Choroid plexus epithelial cell (primary cell): ENCODE measurements around the gene MGMT.

ENCODE experiments used
- DNase-seq: peaks from one replicate; pipeline ENCODE4 v3.0.0-alpha.2; 2010; ENCODE audit warnings: low read depth
- H3K4me3 ChIP-seq: 2 replicates; pipeline ENCODE4 v1.5.1; 2011; ENCODE audit warnings: low read depth, mild to moderate bottlenecking, control low read depth, low read length, moderate library complexity
- TF ChIP-seq, protein P1 (sequence below): conservative IDR thresholded peaks from 2 replicates; pipeline ENCODE4 v1.5.1; 2011; ENCODE audit warnings: low read depth, mild to moderate bottlenecking, control low read depth, inconsistent platforms, low read length, moderate library complexity

Gene MGMT

DNA sequence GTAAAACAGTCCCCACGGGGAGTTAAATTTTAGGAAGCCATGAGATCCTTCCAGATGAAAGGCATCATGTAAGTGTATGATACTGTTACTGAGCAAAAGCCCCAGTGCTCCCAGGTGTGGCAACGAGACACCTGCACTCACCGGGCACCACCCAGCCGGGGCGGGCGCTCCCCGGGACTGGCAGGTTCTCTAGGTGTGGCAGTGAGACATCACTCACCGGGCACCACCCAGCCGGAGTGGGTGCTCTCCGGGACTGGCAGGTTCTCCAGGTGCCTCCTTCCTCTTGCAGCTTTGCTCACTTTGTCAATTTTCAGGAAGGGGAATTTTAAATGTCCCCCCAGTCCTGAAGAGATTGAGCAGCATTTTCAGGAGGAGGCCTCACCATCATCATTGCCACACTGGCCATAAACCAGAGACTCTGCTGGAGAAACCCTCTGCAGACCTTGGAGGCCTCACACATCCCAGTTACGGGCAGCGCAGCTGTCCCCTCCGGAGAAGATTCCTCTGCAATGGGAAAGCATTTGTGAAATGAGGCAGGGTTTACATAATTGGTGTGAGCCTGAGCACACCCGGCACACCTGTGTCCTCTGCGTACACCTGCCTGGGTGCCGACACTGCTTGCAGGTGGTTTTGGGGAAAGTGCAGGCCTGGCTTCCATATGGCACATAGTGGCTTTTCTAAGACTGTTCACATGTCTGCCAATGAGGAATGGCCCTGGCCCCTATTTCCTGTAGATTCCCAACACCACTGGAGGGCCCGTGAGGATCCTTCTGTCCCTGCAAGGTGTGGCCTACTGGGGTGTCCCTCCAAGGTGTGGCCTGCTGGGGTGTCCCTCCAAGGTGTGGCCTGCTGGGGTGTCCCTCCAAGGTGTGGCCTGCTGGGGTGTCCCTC, 305.7 kb downstream of the MGMT start:
- no peak for DNase-seq
- TF ChIP-seq, protein P1, sequence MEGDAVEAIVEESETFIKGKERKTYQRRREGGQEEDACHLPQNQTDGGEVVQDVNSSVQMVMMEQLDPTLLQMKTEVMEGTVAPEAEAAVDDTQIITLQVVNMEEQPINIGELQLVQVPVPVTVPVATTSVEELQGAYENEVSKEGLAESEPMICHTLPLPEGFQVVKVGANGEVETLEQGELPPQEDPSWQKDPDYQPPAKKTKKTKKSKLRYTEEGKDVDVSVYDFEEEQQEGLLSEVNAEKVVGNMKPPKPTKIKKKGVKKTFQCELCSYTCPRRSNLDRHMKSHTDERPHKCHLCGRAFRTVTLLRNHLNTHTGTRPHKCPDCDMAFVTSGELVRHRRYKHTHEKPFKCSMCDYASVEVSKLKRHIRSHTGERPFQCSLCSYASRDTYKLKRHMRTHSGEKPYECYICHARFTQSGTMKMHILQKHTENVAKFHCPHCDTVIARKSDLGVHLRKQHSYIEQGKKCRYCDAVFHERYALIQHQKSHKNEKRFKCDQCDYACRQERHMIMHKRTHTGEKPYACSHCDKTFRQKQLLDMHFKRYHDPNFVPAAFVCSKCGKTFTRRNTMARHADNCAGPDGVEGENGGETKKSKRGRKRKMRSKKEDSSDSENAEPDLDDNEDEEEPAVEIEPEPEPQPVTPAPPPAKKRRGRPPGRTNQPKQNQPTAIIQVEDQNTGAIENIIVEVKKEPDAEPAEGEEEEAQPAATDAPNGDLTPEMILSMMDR, result no peak
- no peak overlapping the region for H3K4me3 ChIP-seq

DNA sequence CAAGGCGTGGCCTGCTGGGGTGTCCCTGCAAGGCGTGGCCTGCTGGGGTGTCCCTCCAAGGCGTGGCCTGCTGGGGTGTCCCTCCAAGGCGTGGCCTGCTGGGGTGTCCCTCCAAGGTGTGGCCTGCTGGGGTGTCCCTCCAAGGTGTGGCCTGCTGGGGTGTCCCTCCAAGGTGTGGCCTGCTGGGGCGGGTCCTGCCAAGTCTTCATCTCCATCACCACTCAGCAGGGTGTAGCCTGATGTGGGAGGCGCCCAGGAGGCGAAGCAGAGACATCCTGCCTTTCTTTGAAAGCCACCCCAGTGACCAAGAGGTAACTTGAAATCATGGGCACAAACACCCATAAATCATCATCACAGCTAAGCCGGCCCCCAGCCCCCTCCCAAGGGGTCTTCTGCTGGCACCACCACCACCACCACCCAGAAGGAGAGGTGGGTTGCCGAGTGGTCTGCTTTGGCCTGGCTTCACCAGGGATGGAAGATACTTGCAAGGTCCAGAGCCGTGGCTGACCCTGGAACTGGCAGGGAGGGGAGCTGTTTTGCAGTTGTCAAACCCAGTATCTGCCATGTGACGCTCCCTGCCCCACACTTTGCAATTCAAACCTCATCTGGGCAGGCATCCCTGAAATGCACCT, 306.4 kb downstream of the MGMT start:
- no peak for DNase-seq
- TF ChIP-seq, protein P1, result no peak

DNA sequence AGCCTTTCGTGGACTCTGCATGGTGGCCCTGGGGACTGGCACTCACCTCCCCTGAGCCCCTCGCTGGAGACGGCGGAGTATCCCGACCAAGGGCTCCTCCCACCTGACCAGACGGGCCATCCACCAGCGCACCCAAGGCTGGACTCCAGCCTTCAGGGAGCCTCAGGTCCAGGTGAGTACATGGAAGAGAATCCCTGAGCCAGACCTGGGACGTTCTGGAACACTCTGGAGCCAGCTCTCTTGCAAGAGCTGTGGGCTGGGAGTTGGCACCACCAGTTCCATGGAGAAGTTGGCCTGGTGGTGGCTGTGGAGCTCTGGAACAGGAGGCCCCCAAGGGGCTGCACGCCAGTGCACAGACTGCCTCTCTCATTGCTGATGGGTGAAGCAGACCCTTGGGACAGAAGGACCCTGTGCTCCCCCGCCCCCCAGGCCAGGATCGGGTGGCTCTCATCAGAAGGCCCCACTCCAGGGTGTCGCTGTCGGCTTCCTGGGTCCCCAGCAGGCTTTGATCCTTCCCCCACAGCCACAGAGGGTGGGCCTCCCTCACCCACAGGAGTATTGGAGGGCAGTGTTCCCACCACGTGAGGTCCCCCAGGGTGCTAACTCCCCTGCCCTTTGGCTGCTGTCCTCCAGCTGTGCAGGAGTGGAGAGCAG, 307.2 kb downstream of the MGMT start:
- H3K4me3 ChIP-seq, result no peak overlapping the region
- no peak for DNase-seq
- TF ChIP-seq, protein P1, result no peak

More for the DNA sequence above, 306.4 kb downstream of the MGMT start:
- no peak overlapping the region for H3K4me3 ChIP-seq

DNA sequence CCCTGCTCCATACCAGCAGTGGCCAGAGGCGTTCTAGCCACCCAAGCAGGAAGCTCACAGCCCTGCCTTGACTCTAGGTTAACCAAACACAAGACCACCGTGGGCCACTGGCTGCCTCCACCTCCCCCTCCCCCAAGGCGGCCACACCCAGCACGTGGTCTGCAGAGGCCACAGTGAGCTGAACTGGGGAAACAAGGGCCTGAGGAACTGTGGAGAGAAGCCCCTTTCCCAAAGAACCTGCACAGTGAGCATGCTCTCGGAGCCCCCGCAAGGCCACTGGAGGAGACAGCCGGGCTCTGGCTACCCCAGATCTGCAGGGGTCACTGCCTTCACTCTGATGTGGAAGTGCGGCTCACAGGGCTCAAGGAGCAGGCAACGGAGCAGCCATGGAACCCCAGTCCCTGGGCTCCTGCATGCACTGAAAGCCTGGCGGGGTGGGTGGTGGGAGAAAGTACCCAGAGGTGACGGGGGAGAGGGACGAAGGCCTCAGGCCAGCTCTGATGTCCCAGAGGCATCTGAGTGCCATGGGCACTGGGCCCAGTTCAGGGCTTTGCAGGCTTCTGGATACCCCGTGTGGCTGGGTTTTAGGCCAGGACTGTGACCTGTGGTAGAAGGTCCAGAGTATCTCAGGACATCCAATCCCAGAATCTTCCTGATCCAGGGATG, 307.8 kb downstream of the MGMT start:
- TF ChIP-seq, protein P1, result no peak
- DNase-seq, result no peak
- no peak overlapping the region for H3K4me3 ChIP-seq

DNA sequence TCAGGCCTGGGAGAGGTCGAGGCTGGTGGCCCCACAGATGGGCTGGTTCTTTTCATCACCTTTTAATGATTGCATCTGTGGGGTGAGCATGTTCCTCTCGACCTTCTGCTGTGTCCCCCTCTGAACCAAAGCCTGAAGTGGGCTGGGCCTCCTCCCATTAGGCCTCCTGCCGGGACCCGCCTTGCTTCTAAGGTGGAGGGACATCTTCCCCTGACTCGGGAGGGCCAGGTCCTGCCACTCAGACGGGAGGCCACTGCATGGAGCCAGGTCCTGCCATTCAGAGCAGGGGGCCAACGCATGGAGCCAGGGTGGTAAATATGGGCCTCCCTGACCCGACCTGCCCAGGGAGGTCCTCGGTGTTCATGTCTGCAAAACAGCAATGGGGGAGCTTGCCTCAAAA, 308.6 kb downstream of the MGMT start:
- H3K4me3 ChIP-seq, result no peak overlapping the region
- TF ChIP-seq, protein P1, result no peak
- DNase-seq, result no peak

DNA sequence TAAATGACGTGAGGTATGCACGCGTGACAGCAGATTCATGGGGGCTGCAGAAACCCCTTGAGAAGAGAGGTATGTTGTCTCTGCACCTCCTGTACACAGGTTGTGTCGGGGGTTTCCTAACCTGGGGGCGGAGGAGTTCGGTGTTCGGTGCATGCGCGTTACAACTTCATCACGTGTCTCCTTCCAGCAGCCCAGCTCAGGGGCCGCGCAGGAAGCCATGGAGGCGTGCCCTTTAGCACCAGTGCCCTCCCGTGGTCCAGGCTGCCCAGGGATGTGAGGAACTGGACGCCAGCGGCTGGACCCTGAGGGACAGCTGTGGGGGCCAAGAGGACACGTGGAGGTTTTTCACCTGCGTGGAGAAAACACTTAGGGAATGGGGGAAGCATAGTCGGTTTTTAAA, 310.6 kb downstream of the MGMT start:
- H3K4me3 ChIP-seq, result no peak overlapping the region
- TF ChIP-seq, protein P1, result no peak
- DNase-seq, result no peak
